AG04450 (cell line): ENCODE measurements around the gene TPI1. TPM values are rescaled to one million over a fixed set of nuclear protein-coding genes. Genes with fewer than 3 reads are reported as not detected.
A peak's percentile ranks its signal among the peaks of the same experiment; 100 is the strongest.
"Not testable (repeated sequence)": the region's sequence is repeated elsewhere in the genome, so short reads cannot be mapped to it uniquely, and the experiment has no call there.

Source experiments
- CTCF ChIA-PET: fragments of 300-600, 350-600 bp; formaldehyde crosslinking; extraction: SDS; loops from one replicate; lab custom pipeline; 2022; ENCODE audit warnings: antibody characterized with exemption, inconsistent platforms; lab: Charles Lee
- POLR2A ChIA-PET: fragments of 350-600 bp; formaldehyde crosslinking; extraction: SDS; loops from one replicate; lab custom pipeline; 2021; ENCODE audit warnings: antibody characterized with exemption, inconsistent platforms; lab: Yijun Ruan, JAX
- DNase-seq: peaks from one replicate; pipeline ENCODE4 v3.0.0-alpha.2; 2011; ENCODE audit warnings: low read depth, low spot score
- H3K27ac ChIP-seq: one replicate; pipeline ENCODE4 v1.5.1; 2012; ENCODE audit warnings: low read depth, low read length, control low read depth
- H3K27me3 ChIP-seq: one replicate; pipeline ENCODE4 v1.6.0; 2012; ENCODE audit warnings: low read length; ENCODE audit not compliant: control insufficient read depth, insufficient read depth
- H3K4me3 ChIP-seq: 2 replicates; pipeline ENCODE4 v1.5.1; 2011; ENCODE audit warnings: mild to moderate bottlenecking, low read depth, low read length, control low read depth
- H3K9me3 ChIP-seq: 2 replicates; pipeline ENCODE4 v1.5.1; 2012; ENCODE audit warnings: low read length; ENCODE audit not compliant: control insufficient read depth, insufficient read depth
- CTCF ChIP-seq: IDR thresholded peaks from 2 replicates; pipeline ENCODE4 v1.5.1; 2011; ENCODE audit warnings: low read depth, low read length, control low read depth, inconsistent platforms
- polyA plus RNA-seq: library from polyadenylated mRNA; depleted of rRNA; stranded (reverse); fragments of >200 nt; gene quantifications from 2 replicates; pipeline ENCODE4 v1.2.3, GENCODE V29; 2011

Gene TPI1
- polyA plus RNA-seq, 1 experiment: 1,246 TPM

- no peaks in the 10 kb centered on the region for H3K27me3 ChIP-seq
- ChIA-PET POLR2A (interaction anchor here (4.8 kb wide), 1 partner anchor 12 kb away, joined by 57 read pairs; the partner anchor contains the start of genes CDCA3 and USP5), CTCF (interaction anchor here (0.6 kb wide), 1 partner anchor 315 kb away, joined by 3 read pairs; no protein-coding TSS in a partner anchor)
- H3K9me3 ChIP-seq: no peaks in the 10 kb centered on the region
- H3K4me3 ChIP-seq: no peak overlapping the region
- H3K27ac ChIP-seq: no peak overlapping the region
- no peak for DNase-seq
- no peak for TF ChIP-seq CTCF
Observed at GRCh38 chr12:6863586-6864321, 3.6 kb upstream of the TPI1 start.

GRCh38 chr12:6865307-6865706, 2.0 kb upstream of the TPI1 start:
- not testable (repeated sequence) for DNase-seq, H3K27me3 ChIP-seq
- POLR2A ChIA-PET: interaction anchor here (0.6 to 4.8 kb wide), 2 partner anchors 13 to 115 kb away, joined by 3 to 57 read pairs; partner anchors contain the start of genes CDCA3 and USP5

GRCh38 chr12:6866163-6866919, 990 bp upstream of the TPI1 start:
- no peaks in the 10 kb centered on the region for H3K27me3 ChIP-seq
- no peaks in the 10 kb centered on the region; the same call in 1 of the 2 replicates for H3K9me3 ChIP-seq
- DNase-seq: no peak
- peak overlapping the region; percentile 63 for H3K4me3 ChIP-seq
- no peak for TF ChIP-seq CTCF
- CTCF ChIA-PET: interaction anchor here (0.8 kb wide), 1 partner anchor 31 kb away, joined by 8 read pairs; no protein-coding TSS in a partner anchor
- POLR2A ChIA-PET: interaction anchor here (0.6 to 4.8 kb wide), 8 partner anchors 12 to 143 kb away, joined by 4 to 57 read pairs (median 10); partner anchors contain the start of genes C12orf57, CDCA3, COPS7A and MLF2
- no peak overlapping the region for H3K27ac ChIP-seq

More at GRCh38 chr12:6865307-6865706, 2.0 kb upstream of the TPI1 start:
- not testable (repeated sequence) for H3K27ac ChIP-seq, H3K4me3 ChIP-seq, H3K9me3 ChIP-seq
- CTCF ChIA-PET: interaction anchor here (0.5 to 1.1 kb wide), 2 partner anchors 71 to 99 kb away, joined by 3 to 4 read pairs; no protein-coding TSS in a partner anchor

DNA sequence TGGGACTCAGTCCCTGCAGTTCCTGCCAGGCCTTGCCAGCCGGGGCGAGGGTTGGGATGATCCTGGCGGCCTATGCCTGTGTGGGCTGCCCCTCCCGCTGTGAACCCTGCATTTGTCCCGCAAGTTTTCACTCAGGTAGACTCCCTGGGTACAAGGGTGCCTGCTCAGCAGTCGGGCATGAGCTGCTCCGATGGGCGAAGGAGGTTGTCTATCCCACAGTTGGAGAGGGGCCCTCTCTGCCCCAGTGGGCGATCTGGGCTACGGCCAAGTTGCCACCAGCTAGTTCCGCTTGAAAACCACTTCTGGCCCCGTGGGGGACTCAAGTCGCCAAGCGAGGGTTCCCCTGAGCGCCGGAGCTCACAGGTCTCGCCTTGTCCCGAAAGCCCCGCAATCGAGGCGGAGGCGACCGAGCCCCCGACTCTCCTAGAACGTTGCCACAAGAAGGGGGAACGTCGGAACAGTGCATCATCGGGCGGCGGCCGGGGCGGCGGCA, 365 bp upstream of the TPI1 start:
- DNase-seq: no peak
- Histone ChIP-seq H3K27ac (peak overlapping the region; percentile 31), H3K27me3 (no peaks in the 10 kb centered on the region), H3K9me3 (no peaks in the 10 kb centered on the region; the same call in 1 of the 2 replicates), H3K4me3 (peak overlapping the region; percentile 63)
- POLR2A ChIA-PET: interaction anchor here (0.6 to 4.8 kb wide), 9 partner anchors 12 to 143 kb away, joined by 4 to 57 read pairs (median 9); partner anchors contain the start of genes C12orf57, CDCA3, COPS7A and MLF2
- no peak for TF ChIP-seq CTCF
- CTCF ChIA-PET: interaction anchor here (0.8 to 1.0 kb wide), 2 partner anchors 31 to 114 kb away, joined by 4 to 8 read pairs; partner anchors contain the start of gene MLF2
